ENCODE data around the gene SF3A1.

Gene SF3A1

GRCh38 chr22:30310881-30311771 is 45.6 kb downstream of the SF3A1 start:
- TF ChIP-seq CTCF (IDR thresholded peaks at IDR 0.05; ENCODE audit: poor library complexity, severe bottlenecking): no peak
- peak overlapping the region; percentile 44 for H3K27ac ChIP-seq (ENCODE audit: poor library complexity, severe bottlenecking)
- no peaks in the 10 kb centered on the region for H3K36me3 ChIP-seq (ENCODE audit: low read depth)
- peak; percentile 25 for ATAC-seq (ENCODE audit: low read depth)
- no peak for DNase-seq (ENCODE audit: low spot score)
- H3K4me1 ChIP-seq (ENCODE audit: insufficient read depth, poor library complexity, severe bottlenecking): peaks cover 37% of the 10 kb centered on the region
- no peaks in the 10 kb centered on the region for H3K9me3 ChIP-seq (ENCODE audit: severe bottlenecking)
- no peak overlapping the region for H3K4me3 ChIP-seq (ENCODE audit: severe bottlenecking)
- no peaks in the 10 kb centered on the region for H3K27me3 ChIP-seq (ENCODE audit: insufficient read depth, poor library complexity, severe bottlenecking)

GRCh38 chr22:30309951-30310741 is 46.5 kb downstream of the SF3A1 start:
- TF ChIP-seq CTCF (IDR thresholded peaks at IDR 0.05; ENCODE audit: poor library complexity, severe bottlenecking): no peak
- DNase-seq (ENCODE audit: low spot score) (no peak), ATAC-seq (ENCODE audit: low read depth) (no peak)
- no peak overlapping the region for H3K27ac ChIP-seq (ENCODE audit: poor library complexity, severe bottlenecking)
- H3K4me3 ChIP-seq (ENCODE audit: severe bottlenecking): no peak overlapping the region
- H3K27me3 ChIP-seq (ENCODE audit: insufficient read depth, poor library complexity, severe bottlenecking): no peaks in the 10 kb centered on the region
- peaks cover 44% of the 10 kb centered on the region for H3K4me1 ChIP-seq (ENCODE audit: insufficient read depth, poor library complexity, severe bottlenecking)
- no peaks in the 10 kb centered on the region for H3K36me3 ChIP-seq (ENCODE audit: low read depth)
- H3K9me3 ChIP-seq (ENCODE audit: severe bottlenecking): no peaks in the 10 kb centered on the region

- Histone ChIP-seq H3K9me3 (ENCODE audit: severe bottlenecking) (no peaks in the 10 kb centered on the region), H3K27me3 (ENCODE audit: insufficient read depth, poor library complexity, severe bottlenecking) (no peaks in the 10 kb centered on the region), H3K4me3 (ENCODE audit: severe bottlenecking) (no peak overlapping the region), H3K36me3 (ENCODE audit: low read depth) (peaks cover 3% of the 10 kb centered on the region), H3K4me1 (ENCODE audit: insufficient read depth, poor library complexity, severe bottlenecking) (peaks cover 52% of the 10 kb centered on the region), H3K27ac (ENCODE audit: poor library complexity, severe bottlenecking) (no peak overlapping the region)
- no peak for ATAC-seq (ENCODE audit: low read depth)
- TF ChIP-seq CTCF (IDR thresholded peaks at IDR 0.05; ENCODE audit: poor library complexity, severe bottlenecking): no peak
- no peak for DNase-seq (ENCODE audit: low spot score)
Measured at GRCh38 chr22:30308518-30309230, 48.0 kb downstream of the SF3A1 start.

- Histone ChIP-seq H3K4me3 (ENCODE audit: severe bottlenecking) (no peak overlapping the region), H3K27ac (ENCODE audit: poor library complexity, severe bottlenecking) (no peak overlapping the region), H3K36me3 (ENCODE audit: low read depth) (peaks cover 5% of the 10 kb centered on the region), H3K9me3 (ENCODE audit: severe bottlenecking) (no peaks in the 10 kb centered on the region), H3K27me3 (ENCODE audit: insufficient read depth, poor library complexity, severe bottlenecking) (no peaks in the 10 kb centered on the region), H3K4me1 (ENCODE audit: insufficient read depth, poor library complexity, severe bottlenecking) (peaks cover 51% of the 10 kb centered on the region)
- no peak for TF ChIP-seq CTCF (IDR thresholded peaks at IDR 0.05; ENCODE audit: poor library complexity, severe bottlenecking)
- DNase-seq (ENCODE audit: low spot score) (no peak), ATAC-seq (ENCODE audit: low read depth) (no peak)
Measured at GRCh38 chr22:30308093-30308492, 48.6 kb downstream of the SF3A1 start.
